ENCODE results near the gene MXRA8.
"Not testable (repeated sequence)": the region's sequence is repeated elsewhere in the genome, so short reads cannot be mapped to it uniquely, and the experiment has no call there.

Gene MXRA8

GRCh38 chr1:1371746-1372711 lies 13.7 kb upstream of the MXRA8 start:
- intact Hi-C loops (cut with DNase I), result no loop called here

GRCh38 chr1:1371364-1371745 lies 13.0 kb upstream of the MXRA8 start:
- intact Hi-C loops (cut with DNase I), result no loop called here
- no peak for DNase-seq

More at GRCh38 chr1:1371746-1372711, 13.7 kb upstream of the MXRA8 start:
- peak in 38 of 42 donors; percentile 27 to 88 (median 70) for DNase-seq

DNA sequence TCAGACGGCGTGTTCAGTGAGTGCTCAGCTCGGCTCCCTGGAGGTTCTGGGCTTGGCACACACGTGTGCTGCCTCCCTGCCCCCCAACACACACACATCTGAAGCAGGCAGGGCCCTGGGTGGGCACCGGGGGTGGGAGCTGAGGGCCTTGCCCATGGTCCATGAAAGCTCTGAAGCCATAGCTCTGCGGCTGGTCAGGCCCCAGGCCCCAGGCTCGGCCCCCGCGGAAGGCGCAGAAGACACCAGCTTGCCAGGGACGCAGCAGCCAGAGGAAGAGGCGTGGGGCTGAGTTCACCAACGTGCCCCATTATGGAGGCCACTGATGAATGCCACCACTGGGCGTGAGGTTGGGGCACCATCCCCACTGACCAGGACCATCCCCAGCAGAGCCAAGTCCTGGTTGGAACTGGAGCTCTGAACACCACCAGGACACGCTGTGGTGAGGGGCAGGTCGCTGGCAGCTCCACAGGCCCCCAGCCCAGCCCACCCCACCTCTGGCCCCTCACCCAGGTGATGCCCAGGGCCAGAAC lies 12.5 kb upstream of the MXRA8 start:
- intact Hi-C loops (cut with DNase I), result no loop called here
- DNase-seq, result no peak

- intact Hi-C loops (cut with DNase I); DNase-seq: not testable (repeated sequence)
These were observed 11.7 kb upstream of the MXRA8 start for GRCh38 chr1:1370094-1370493.

DNA sequence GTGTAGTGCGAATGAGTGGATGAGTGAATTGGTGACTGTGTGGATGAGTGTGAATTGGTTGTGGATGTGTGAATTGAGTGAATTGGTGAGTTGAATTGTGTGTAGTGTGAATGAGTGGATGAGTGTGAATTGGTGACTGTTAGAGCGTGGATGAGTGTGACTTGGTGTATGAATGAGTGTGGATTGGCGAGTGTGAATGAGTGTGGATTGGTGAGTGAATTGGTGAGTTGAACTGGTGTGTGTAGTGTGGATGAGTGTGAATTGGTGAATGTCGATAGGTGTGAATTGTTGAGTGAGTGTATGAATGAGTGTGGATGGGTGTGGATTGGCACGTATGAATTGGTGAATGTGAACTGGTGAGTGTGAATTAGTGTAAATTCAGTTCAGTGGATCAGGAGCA lies 9.0 kb upstream of the MXRA8 start:
- intact Hi-C loops (cut with DNase I), result no loop called here
- no peak for DNase-seq

DNA sequence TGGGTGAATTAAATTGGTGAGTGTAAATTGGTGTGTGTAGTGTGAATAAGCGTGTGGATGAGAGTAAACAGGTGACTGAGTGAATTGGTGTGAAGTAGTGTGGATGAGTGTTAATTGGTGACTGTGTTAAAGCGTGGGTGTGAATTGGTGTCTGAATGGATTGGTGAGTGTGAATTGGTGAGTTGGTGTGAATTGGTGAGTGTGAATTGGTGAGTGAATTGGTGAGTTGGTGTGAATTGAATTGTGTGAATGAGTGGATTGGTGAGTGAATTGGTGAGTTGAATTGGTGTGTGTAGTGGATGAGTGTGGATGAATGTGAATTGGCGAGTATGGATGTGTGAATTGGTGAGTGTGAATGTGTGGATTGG lies 8.3 kb upstream of the MXRA8 start:
- DNase-seq, result no peak
- intact Hi-C loops (cut with DNase I), result no loop called here

DNA sequence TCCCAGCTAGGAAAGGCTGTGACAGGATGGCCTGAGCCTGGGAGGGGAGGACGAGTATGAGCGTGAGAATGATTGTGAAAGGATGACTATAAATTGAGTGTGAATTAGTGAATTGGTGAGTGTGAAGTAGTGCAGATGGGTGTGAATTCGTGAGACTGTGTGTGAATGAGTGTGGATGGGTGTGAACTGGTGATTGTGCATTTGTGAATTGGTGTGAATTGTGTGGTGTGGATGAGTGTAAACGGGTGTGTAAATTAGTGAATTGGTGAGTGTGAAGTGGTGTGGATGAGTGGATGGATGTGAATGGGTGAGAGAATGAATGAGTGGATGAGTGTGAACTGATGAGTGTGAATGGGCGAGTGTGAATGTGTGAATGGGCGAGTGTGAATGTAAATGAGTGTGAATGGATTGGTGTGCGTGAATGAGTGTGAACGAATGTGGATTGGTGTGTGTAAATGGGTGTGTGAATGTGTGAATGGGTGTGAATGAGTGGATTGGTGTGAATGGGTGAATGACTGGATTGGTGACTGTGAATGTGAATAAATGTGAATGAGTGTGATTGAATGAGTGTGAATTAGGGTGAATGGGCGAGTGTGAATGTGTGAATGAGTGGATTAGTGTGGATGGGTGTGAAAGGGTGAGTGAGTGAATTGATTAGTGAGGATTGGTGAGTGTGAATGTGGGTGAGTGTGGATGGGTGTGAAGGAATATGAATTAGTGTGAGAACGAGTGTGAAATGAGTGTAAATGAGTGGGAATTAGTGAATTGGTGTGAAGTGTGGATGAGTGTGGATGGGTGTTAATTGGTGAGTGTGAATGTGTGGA lies 7.7 kb upstream of the MXRA8 start:
- no peak for DNase-seq
- intact Hi-C loops (cut with DNase I), result no loop called here

DNA sequence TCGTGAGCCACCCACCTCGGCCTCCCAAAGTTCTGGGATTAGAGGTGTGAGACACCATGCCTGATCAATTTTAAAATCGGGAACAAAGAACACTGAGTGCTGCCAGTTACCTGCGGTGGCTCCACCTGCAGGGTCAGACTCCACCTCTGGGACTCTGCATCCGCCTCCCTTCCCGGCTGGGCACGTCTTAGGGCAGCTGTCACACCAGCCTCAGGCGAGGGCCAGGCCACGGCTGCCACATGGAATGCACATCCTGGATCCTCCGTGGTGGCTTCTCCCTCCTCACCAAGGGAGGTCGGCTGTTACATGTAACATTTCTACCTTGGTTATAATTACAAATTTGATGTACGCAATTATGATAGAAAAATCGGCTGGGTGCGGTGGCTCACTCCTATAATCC lies 5.9 kb upstream of the MXRA8 start:
- intact Hi-C loops (cut with DNase I), result no loop called here

GRCh38 chr1:1361982-1362423 lies 3.6 kb upstream of the MXRA8 start:
- intact Hi-C loops (cut with DNase I), result no loop called here
- DNase-seq, result no peak

More for the DNA sequence above, 5.9 kb upstream of the MXRA8 start:
- no peak for DNase-seq

DNA sequence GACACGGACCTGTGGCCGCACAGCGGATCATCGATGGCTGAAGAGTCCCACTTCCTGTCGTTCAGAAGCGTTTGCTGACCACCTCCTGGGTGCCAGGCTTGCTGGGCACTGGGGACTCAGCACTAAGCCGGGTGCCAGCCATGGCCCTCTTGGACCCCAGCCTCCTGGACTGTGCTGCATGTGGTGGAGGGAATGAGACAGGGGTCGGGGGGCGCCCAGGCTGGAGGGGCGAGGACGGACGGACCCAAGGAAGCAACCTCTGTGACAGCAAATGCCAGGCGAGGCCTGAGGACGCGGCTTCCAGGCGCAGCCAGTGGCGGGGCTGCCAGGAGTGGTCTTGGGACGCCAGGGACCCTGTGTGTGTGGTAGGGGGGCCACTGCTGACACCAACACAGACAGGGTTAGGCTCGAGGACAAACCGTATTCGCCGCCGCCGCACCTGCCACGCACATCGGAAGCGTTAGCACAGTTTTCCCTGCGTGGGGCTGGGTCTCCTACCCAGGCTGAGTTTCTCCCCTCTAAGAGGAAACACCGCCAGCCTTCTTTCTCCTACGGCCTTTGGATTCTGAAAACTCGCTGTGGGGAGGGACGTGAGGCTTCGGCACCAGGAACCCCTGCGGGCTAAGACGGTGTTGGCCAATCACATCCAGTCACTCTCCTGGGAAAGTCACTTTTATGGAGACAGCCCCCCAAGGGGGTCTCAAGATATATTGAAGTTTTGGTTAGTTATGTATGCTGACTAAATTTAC lies 3.1 kb upstream of the MXRA8 start:
- intact Hi-C loops (cut with DNase I), result no loop called here
- peak in 1 of 42 donors; percentile 11 for DNase-seq

- peak in 5 of 42 donors; percentile 15 to 60 (median 43) for DNase-seq
- intact Hi-C loops (cut with DNase I), result no loop called here
These were observed 2.3 kb upstream of the MXRA8 start for GRCh38 chr1:1360506-1361169.

DNA sequence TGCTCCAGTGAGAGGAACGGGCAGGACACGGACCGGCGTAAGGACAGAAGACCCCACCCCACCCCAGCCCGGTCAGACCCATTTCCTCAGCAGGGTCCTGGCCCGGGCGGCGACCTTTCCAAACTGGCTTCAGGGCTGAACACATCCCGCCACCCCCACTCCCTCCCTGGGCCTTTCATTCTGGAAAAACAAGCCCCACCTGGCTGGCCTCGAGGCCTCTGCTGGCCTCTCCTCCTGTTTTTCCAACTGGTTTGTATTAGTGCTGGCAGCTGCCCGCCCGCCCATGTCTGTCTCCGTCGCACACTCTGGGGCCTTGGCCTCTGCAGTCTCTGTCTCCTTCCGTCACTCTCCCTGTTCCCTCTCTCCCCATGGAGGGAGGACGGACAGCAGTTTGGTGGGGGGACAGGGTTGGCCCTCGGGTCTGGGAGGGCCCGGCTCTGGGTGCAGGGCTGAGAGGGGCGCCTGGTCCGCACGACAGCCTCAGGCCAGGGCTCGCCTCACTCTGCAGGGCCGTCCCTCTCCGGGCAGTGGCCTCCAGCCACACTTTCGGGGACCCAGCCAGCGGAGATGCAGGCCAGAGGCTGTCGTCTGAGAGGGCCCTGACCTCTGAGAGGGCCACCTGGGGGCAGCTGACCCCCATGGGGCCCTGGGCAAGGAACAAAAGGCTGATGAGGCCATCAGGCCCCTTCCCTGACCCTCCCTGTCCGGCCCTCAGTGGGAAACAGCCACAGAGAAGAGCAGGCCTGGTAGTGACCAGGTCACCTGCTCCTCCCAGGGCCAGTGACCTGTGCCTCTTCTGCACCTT lies 1.5 kb upstream of the MXRA8 start:
- intact Hi-C loops (cut with DNase I), result no loop called here
- peak in 2 of 42 donors; percentile 14 to 16 for DNase-seq

GRCh38 chr1:1359308-1359663 lies 931 bp upstream of the MXRA8 start:
- DNase-seq, result no peak
- intact Hi-C loops (cut with DNase I), result no loop called here

- DNase-seq, result peak in 1 of 42 donors; percentile 11
- intact Hi-C loops (cut with DNase I), result no loop called here
These were observed 403 bp downstream of the MXRA8 start for GRCh38 chr1:1357871-1358432.

DNA sequence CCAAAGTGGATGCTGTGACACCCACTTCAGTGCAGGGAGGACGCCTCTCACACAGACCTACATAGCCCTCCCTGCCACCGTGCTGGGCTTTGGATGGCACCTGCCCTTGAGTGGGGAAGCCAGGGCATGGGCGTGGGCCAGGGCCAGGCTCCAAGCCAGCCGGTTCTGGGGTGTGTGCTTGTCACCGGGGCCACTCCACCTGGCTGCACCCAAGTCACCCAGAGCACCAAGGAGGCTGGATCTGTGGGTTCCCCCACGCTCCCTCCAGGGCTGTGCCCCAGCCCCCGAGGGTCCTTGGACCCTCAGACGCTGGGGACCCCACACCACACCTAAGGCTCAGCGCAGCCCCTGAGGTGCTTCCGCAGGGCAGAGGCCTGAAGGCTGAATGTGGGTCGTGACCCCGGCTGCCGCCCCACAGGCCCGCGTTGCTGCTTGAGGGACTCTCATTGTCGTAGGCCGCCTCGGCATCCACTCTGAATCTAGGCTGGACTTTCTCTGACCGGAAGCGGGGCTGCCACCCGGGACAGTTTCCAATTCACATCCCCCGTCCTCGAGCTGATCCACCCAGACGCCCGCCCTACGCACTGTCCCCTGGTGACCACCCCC lies 1.5 kb downstream of the MXRA8 start:
- intact Hi-C loops (cut with DNase I), result no loop called here

GRCh38 chr1:1356166-1356795 lies 2.1 kb downstream of the MXRA8 start:
- intact Hi-C loops (cut with DNase I), result no loop called here
- DNase-seq, result no peak

More for the DNA sequence above, 1.5 kb downstream of the MXRA8 start:
- no peak for DNase-seq

DNA sequence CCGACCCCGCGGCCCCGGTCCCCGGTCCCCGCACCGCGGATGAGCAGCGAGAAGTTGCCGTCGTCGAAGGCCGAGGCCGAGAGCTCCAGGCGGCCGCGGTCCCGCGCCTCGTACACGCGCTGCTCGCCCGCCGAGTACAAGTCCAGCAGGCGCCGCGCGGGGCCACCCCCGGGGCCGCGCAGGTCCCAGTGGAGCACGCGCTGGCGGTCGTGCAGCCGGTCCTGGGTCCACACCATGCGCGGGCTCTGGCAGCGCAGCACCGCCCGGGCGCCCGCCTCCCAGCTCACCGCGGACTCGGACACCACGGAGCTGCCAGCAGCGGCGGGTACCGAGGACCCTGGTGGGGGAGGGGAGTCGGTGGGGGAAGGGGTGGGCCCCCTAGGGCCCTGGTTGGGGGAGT lies 2.9 kb downstream of the MXRA8 start:
- peak in 2 of 42 donors; percentile 27 to 35 for DNase-seq
- intact Hi-C loops (cut with DNase I), result no loop called here

Measured in head of caudate nucleus (tissue), 42 donors.